Gastroesophageal sphincter (tissue), 3 donors: ENCODE measurements around the gene AKAP9.

Experiments used
- CTCF ChIP-seq, 4 experiments: fragments of 200-600 bp in 2 of 4; fragments of 450-650 bp in 2 of 4; sonication (generic) in 1 of 4; IDR thresholded peaks; one replicate each; pipeline ENCODE4 v1.5.1; 2017 to 2019; ENCODE audit warnings: antibody characterized with exemption in 4 of 4, mild to moderate bottlenecking in 2 of 4, moderate library complexity in 2 of 4
- POLR2A ChIP-seq, 2 donors: fragments of 450-650 bp; IDR thresholded peaks; one replicate each; pipeline ENCODE4 v1.6.1; 2017; ENCODE audit warnings: antibody characterized with exemption in 2 of 2, mild to moderate bottlenecking in 2 of 2, moderate library complexity in 1 of 2
- POLR2AphosphoS5 ChIP-seq: sonication (generic); formaldehyde crosslinking; IDR thresholded peaks from one replicate; pipeline ENCODE4 v1.6.1; 2017; ENCODE audit warnings: antibody characterized with exemption

DNA sequence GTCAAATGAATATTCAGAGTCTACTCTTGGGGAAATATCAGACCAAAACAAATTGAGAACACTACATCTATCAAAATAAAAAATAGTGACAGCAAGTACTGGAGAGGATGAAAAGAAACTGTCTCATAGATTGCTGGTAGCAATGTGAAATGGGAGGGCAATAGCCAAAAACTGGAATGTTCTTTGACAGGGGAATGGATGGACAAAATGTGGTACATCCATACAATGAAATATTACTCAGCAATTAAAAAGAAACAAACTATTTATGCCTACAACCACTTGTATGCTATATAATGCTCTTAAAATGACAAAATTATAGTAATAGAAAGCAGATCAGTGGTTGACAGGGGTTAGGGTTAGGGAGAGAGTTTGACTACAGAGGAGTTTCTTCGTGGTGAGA, 147.6 kb downstream of the AKAP9 start:
- no peak for TF ChIP-seq CTCF (IDR thresholded peaks at IDR 0.05)
- TF ChIP-seq POLR2A (IDR thresholded peaks at IDR 0.05), result no peak
- no peak for TF ChIP-seq POLR2AphosphoS5
